ENCODE data around the gene TDRD9.

Gene TDRD9

GRCh38 chr14:103994535-103995184, 66.4 kb downstream of the TDRD9 start:
- Histone ChIP-seq H3K79me2 (ENCODE audit: control insufficient read depth, insufficient read depth, low read length, unreplicated experiment) (no peaks in the 10 kb centered on the region), H3K27me3 (ENCODE audit: insufficient read depth, low read length) (peaks cover 83% of the 10 kb centered on the region), H3K4me3 (ENCODE audit: low read depth, low read length) (no peak overlapping the region), H3K27ac (ENCODE audit: low read depth, low read length) (no peak overlapping the region), H3K36me3 (ENCODE audit: insufficient read depth, low read length) (no peaks in the 10 kb centered on the region), H2AFZ (ENCODE audit: low read length, unreplicated experiment) (no peak overlapping the region), H3K4me1 (ENCODE audit: control insufficient read depth, insufficient read depth, low read length, unreplicated experiment) (no peaks in the 10 kb centered on the region)

GRCh38 chr14:103995876-103996275, 67.6 kb downstream of the TDRD9 start:
- Histone ChIP-seq H3K27ac (ENCODE audit: low read depth, low read length) (no peak overlapping the region), H2AFZ (ENCODE audit: low read length, unreplicated experiment) (no peak overlapping the region), H3K27me3 (ENCODE audit: insufficient read depth, low read length) (peaks cover 78% of the 10 kb centered on the region), H3K79me2 (ENCODE audit: control insufficient read depth, insufficient read depth, low read length, unreplicated experiment) (no peaks in the 10 kb centered on the region), H3K4me1 (ENCODE audit: control insufficient read depth, insufficient read depth, low read length, unreplicated experiment) (no peaks in the 10 kb centered on the region), H3K36me3 (ENCODE audit: insufficient read depth, low read length) (no peaks in the 10 kb centered on the region), H3K4me3 (ENCODE audit: low read depth, low read length) (no peak overlapping the region)

GRCh38 chr14:103997391-103997790, 69.1 kb downstream of the TDRD9 start:
- no peaks in the 10 kb centered on the region for H3K36me3 ChIP-seq (ENCODE audit: insufficient read depth, low read length)
- no peak overlapping the region for H2AFZ ChIP-seq (ENCODE audit: low read length, unreplicated experiment)
- H3K4me3 ChIP-seq (ENCODE audit: low read depth, low read length) = no peak overlapping the region
- no peak overlapping the region for H3K27ac ChIP-seq (ENCODE audit: low read depth, low read length)
- H3K4me1 ChIP-seq (ENCODE audit: control insufficient read depth, insufficient read depth, low read length, unreplicated experiment) = no peaks in the 10 kb centered on the region
- H3K27me3 ChIP-seq (ENCODE audit: insufficient read depth, low read length) = peaks cover 72% of the 10 kb centered on the region
- no peaks in the 10 kb centered on the region for H3K79me2 ChIP-seq (ENCODE audit: control insufficient read depth, insufficient read depth, low read length, unreplicated experiment)

GRCh38 chr14:103998027-103998426, 69.8 kb downstream of the TDRD9 start:
- no peaks in the 10 kb centered on the region for H3K4me1 ChIP-seq (ENCODE audit: control insufficient read depth, insufficient read depth, low read length, unreplicated experiment)
- H3K79me2 ChIP-seq (ENCODE audit: control insufficient read depth, insufficient read depth, low read length, unreplicated experiment) = no peaks in the 10 kb centered on the region
- H3K27ac ChIP-seq (ENCODE audit: low read depth, low read length) = no peak overlapping the region
- no peak overlapping the region for H2AFZ ChIP-seq (ENCODE audit: low read length, unreplicated experiment)
- H3K27me3 ChIP-seq (ENCODE audit: insufficient read depth, low read length) = peaks cover 70% of the 10 kb centered on the region
- no peaks in the 10 kb centered on the region for H3K36me3 ChIP-seq (ENCODE audit: insufficient read depth, low read length)
- no peak overlapping the region for H3K4me3 ChIP-seq (ENCODE audit: low read depth, low read length)

- H3K27me3 ChIP-seq (ENCODE audit: insufficient read depth, low read length) = peaks cover 51% of the 10 kb centered on the region
- no peaks in the 10 kb centered on the region for H3K36me3 ChIP-seq (ENCODE audit: insufficient read depth, low read length)
- H3K79me2 ChIP-seq (ENCODE audit: control insufficient read depth, insufficient read depth, low read length, unreplicated experiment) = no peaks in the 10 kb centered on the region
- H3K27ac ChIP-seq (ENCODE audit: low read depth, low read length) = no peak overlapping the region
- H2AFZ ChIP-seq (ENCODE audit: low read length, unreplicated experiment) = no peak overlapping the region
- no peaks in the 10 kb centered on the region for H3K4me1 ChIP-seq (ENCODE audit: control insufficient read depth, insufficient read depth, low read length, unreplicated experiment)
- no peak overlapping the region for H3K4me3 ChIP-seq (ENCODE audit: low read depth, low read length)
Measured at GRCh38 chr14:103999795-104000440, 71.7 kb downstream of the TDRD9 start.

- Histone ChIP-seq H3K27me3 (ENCODE audit: insufficient read depth, low read length) (peaks cover 44% of the 10 kb centered on the region), H3K36me3 (ENCODE audit: insufficient read depth, low read length) (no peaks in the 10 kb centered on the region), H3K27ac (ENCODE audit: low read depth, low read length) (no peak overlapping the region), H3K4me3 (ENCODE audit: low read depth, low read length) (no peak overlapping the region), H3K4me1 (ENCODE audit: control insufficient read depth, insufficient read depth, low read length, unreplicated experiment) (no peaks in the 10 kb centered on the region), H3K79me2 (ENCODE audit: control insufficient read depth, insufficient read depth, low read length, unreplicated experiment) (no peaks in the 10 kb centered on the region), H2AFZ (ENCODE audit: low read length, unreplicated experiment) (no peak overlapping the region)
Measured at GRCh38 chr14:104001003-104001402, 72.7 kb downstream of the TDRD9 start.

GRCh38 chr14:104003616-104004015, 75.4 kb downstream of the TDRD9 start:
- Histone ChIP-seq H3K27me3 (ENCODE audit: insufficient read depth, low read length) (peaks cover 20% of the 10 kb centered on the region; the same call in 1 of the 2 replicates), H3K36me3 (ENCODE audit: insufficient read depth, low read length) (no peaks in the 10 kb centered on the region), H2AFZ (ENCODE audit: low read length, unreplicated experiment) (no peak overlapping the region), H3K79me2 (ENCODE audit: control insufficient read depth, insufficient read depth, low read length, unreplicated experiment) (no peaks in the 10 kb centered on the region), H3K4me1 (ENCODE audit: control insufficient read depth, insufficient read depth, low read length, unreplicated experiment) (no peaks in the 10 kb centered on the region), H3K27ac (ENCODE audit: low read depth, low read length) (no peak overlapping the region), H3K4me3 (ENCODE audit: low read depth, low read length) (no peak overlapping the region)

GRCh38 chr14:104004849-104005248, 76.6 kb downstream of the TDRD9 start:
- Histone ChIP-seq H3K27ac (ENCODE audit: low read depth, low read length) (no peak overlapping the region), H3K4me1 (ENCODE audit: control insufficient read depth, insufficient read depth, low read length, unreplicated experiment) (no peaks in the 10 kb centered on the region), H3K27me3 (ENCODE audit: insufficient read depth, low read length) (peaks cover 13% of the 10 kb centered on the region; the same call in 1 of the 2 replicates), H3K79me2 (ENCODE audit: control insufficient read depth, insufficient read depth, low read length, unreplicated experiment) (no peaks in the 10 kb centered on the region), H3K36me3 (ENCODE audit: insufficient read depth, low read length) (no peaks in the 10 kb centered on the region), H3K4me3 (ENCODE audit: low read depth, low read length) (no peak overlapping the region), H2AFZ (ENCODE audit: low read length, unreplicated experiment) (no peak overlapping the region)

GRCh38 chr14:104005489-104005888, 77.2 kb downstream of the TDRD9 start:
- no peak overlapping the region for H3K27ac ChIP-seq (ENCODE audit: low read depth, low read length)
- H2AFZ ChIP-seq (ENCODE audit: low read length, unreplicated experiment) = no peak overlapping the region
- H3K79me2 ChIP-seq (ENCODE audit: control insufficient read depth, insufficient read depth, low read length, unreplicated experiment) = no peaks in the 10 kb centered on the region
- H3K4me1 ChIP-seq (ENCODE audit: control insufficient read depth, insufficient read depth, low read length, unreplicated experiment) = no peaks in the 10 kb centered on the region
- no peaks in the 10 kb centered on the region for H3K36me3 ChIP-seq (ENCODE audit: insufficient read depth, low read length)
- peaks cover 11% of the 10 kb centered on the region; the same call in 1 of the 2 replicates for H3K27me3 ChIP-seq (ENCODE audit: insufficient read depth, low read length)
- H3K4me3 ChIP-seq (ENCODE audit: low read depth, low read length) = no peak overlapping the region

- Histone ChIP-seq H3K27ac (ENCODE audit: low read depth, low read length) (no peak overlapping the region), H3K4me1 (ENCODE audit: control insufficient read depth, insufficient read depth, low read length, unreplicated experiment) (no peaks in the 10 kb centered on the region), H3K27me3 (ENCODE audit: insufficient read depth, low read length) (0 out of 2 replicates have a peak, but pooled peaks cover 4% of the 10 kb centered on the region), H2AFZ (ENCODE audit: low read length, unreplicated experiment) (no peak overlapping the region), H3K36me3 (ENCODE audit: insufficient read depth, low read length) (no peaks in the 10 kb centered on the region), H3K4me3 (ENCODE audit: low read depth, low read length) (no peak overlapping the region), H3K79me2 (ENCODE audit: control insufficient read depth, insufficient read depth, low read length, unreplicated experiment) (no peaks in the 10 kb centered on the region)
Measured at GRCh38 chr14:104007121-104007520, 78.9 kb downstream of the TDRD9 start.

GRCh38 chr14:104009297-104009696, 81.0 kb downstream of the TDRD9 start:
- Histone ChIP-seq H3K27ac (ENCODE audit: low read depth, low read length) (no peak overlapping the region), H3K4me3 (ENCODE audit: low read depth, low read length) (no peak overlapping the region), H2AFZ (ENCODE audit: low read length, unreplicated experiment) (no peak overlapping the region), H3K79me2 (ENCODE audit: control insufficient read depth, insufficient read depth, low read length, unreplicated experiment) (no peaks in the 10 kb centered on the region), H3K27me3 (ENCODE audit: insufficient read depth, low read length) (0 out of 2 replicates have a peak, but pooled peaks cover 4% of the 10 kb centered on the region), H3K36me3 (ENCODE audit: insufficient read depth, low read length) (no peaks in the 10 kb centered on the region), H3K4me1 (ENCODE audit: control insufficient read depth, insufficient read depth, low read length, unreplicated experiment) (no peaks in the 10 kb centered on the region)

Data from ACC112 (cell line).